Endothelial cell of umbilical vein (primary cell): ENCODE measurements around the gene ZFYVE21.

Source experiments
- CTCF ChIP-seq, 2 donors: IDR thresholded peaks; 1 replicate in 1 of 2; 2 replicates in 1 of 2; pipeline ENCODE4 v1.5.1; 2011; ENCODE audit warnings: low read length in 2 of 2, mild to moderate bottlenecking in 2 of 2, moderate library complexity in 2 of 2, control low read depth in 1 of 2, inconsistent platforms in 1 of 2, low read depth in 1 of 2; ENCODE audit not compliant: insufficient read depth in 1 of 2; ENCODE audit errors: extremely low read depth in 1 of 2
- EZH2 ChIP-seq: IDR thresholded peaks from 2 replicates; pipeline ENCODE4 v1.6.1; 2012; ENCODE audit warnings: borderline replicate concordance, low read depth, mild to moderate bottlenecking, moderate library complexity, low read length, inconsistent platforms; ENCODE audit not compliant: severe bottlenecking
- FOS ChIP-seq: IDR thresholded peaks from 2 replicates; pipeline ENCODE4 v1.6.1; 2011; ENCODE audit warnings: mild to moderate bottlenecking, low read length, moderate library complexity, borderline replicate concordance; ENCODE audit not compliant: insufficient read depth
- GATA2 ChIP-seq: IDR thresholded peaks from 2 replicates; pipeline ENCODE4 v1.7.0; 2011; ENCODE audit warnings: low read depth, mild to moderate bottlenecking, moderate library complexity, mixed read lengths, low read length; ENCODE audit not compliant: insufficient read length, insufficient read depth
- JUN ChIP-seq: IDR thresholded peaks from 2 replicates; pipeline ENCODE4 v1.6.1; 2011; ENCODE audit warnings: borderline replicate concordance, low read depth; ENCODE audit not compliant: insufficient read length, insufficient read depth
- MAX ChIP-seq: IDR thresholded peaks from 2 replicates; pipeline ENCODE4 v1.6.1; 2011; ENCODE audit not compliant: insufficient read depth, insufficient read length
- MYC ChIP-seq: IDR thresholded peaks from one replicate; pipeline ENCODE4 v1.6.1; 2011; ENCODE audit warnings: mild to moderate bottlenecking, low read depth, low read length
- POLR2A ChIP-seq: IDR thresholded peaks from 2 replicates; pipeline ENCODE4 v1.6.1; 2012; ENCODE audit warnings: low read depth, mild to moderate bottlenecking, control low read depth, low read length
- POLR2AphosphoS5 ChIP-seq: IDR thresholded peaks from 2 replicates; pipeline ENCODE4 v1.6.1; 2012; ENCODE audit warnings: low read depth, mild to moderate bottlenecking, control low read depth, low read length, moderate library complexity; ENCODE audit not compliant: insufficient read depth

GRCh38 chr14:103693515-103693914 is 22.1 kb upstream of the ZFYVE21 start:
- no peak for TF ChIP-seq CTCF (IDR thresholded peaks at IDR 0.05; ENCODE audit: extremely low read depth in 1 of 2, insufficient read depth in 1 of 2, low read depth in 1 of 2, low read length in 2 of 2)
- TF ChIP-seq FOS, result no peak
- no peak for TF ChIP-seq MAX
- TF ChIP-seq GATA2, result no peak
- no peak for TF ChIP-seq EZH2
- TF ChIP-seq POLR2AphosphoS5, result no peak
- no peak for TF ChIP-seq POLR2A
- TF ChIP-seq JUN, result no peak
- TF ChIP-seq MYC, result no peak
